K562 (cell line): Measurements from ENCODE around the gene OGT. TPM values are rescaled to one million over a fixed set of nuclear protein-coding genes. Genes with fewer than 3 reads are reported as not detected.

Experiments used
- BRF1 ChIP-seq: IDR thresholded peaks from 3 replicates; pipeline ENCODE4 v1.6.1; 2011; ENCODE audit warnings: borderline replicate concordance, mild to moderate bottlenecking; ENCODE audit not compliant: insufficient read length; ENCODE audit errors: extremely low read depth
- ETS2 ChIP-seq: IDR thresholded peaks from 2 replicates; pipeline ENCODE4 v1.6.1; 2016; ENCODE audit warnings: borderline replicate concordance, missing genetic modification characterization, mild to moderate bottlenecking, moderate library complexity, missing compliant biosample characterization; ENCODE audit not compliant: poor library complexity, severe bottlenecking
- FOSL1 ChIP-seq: fragments of 200-800 bp; sonication (Bioruptor generic); conservative IDR thresholded peaks from 2 replicates; pipeline ENCODE4 v1.6.1; 2016; ENCODE audit warnings: missing genetic modification characterization, missing compliant biosample characterization
- ZNF133 ChIP-seq: fragments of 250-450 bp; sonication (Bioruptor Pico); IDR thresholded peaks from 2 replicates; pipeline ENCODE4 v1.4.0; 2020; ENCODE audit warnings: mild to moderate bottlenecking
- polyA plus RNA-seq, 8 experiments: library from polyadenylated mRNA; depleted of rRNA in 4 of 8; stranded (reverse) in 5 of 8; unstranded in 3 of 8; fragments of >200 nt; fragmentation: Nextera tagmentation in 2 of 8; fragmentation: Illumina TruSeq in 1 of 8; extraction: Ambion mirVana in 2 of 8; extraction: Trizol in 1 of 8; gene quantifications; 2 replicates each; pipeline versions ENCODE4 v1.2.1 to v1.2.3, GENCODE V29; 2011 to 2014; ENCODE audit warnings: inconsistent platforms in 1 of 8, missing spikeins in 1 of 8
- total RNA-seq, 7 experiments: library from RNA; depleted of rRNA in 6 of 7; stranded (reverse); fragments of >200 nt in 6 of 7; fragmentation: Illumina TruSeq in 2 of 7; extraction: Trizol in 2 of 7; gene quantifications; 2 replicates each; pipeline versions ENCODE4 v1.2.1 to v1.2.3, GENCODE V29; 2011 to 2021; ENCODE audit warnings: low replicate concordance in 1 of 7
- TF ChIP-seq, protein P1 (sequence below): fragments of 450-650 bp; IDR thresholded peaks from 2 replicates; pipeline ENCODE4 v1.6.1; 2014; ENCODE audit warnings: low read depth, mild to moderate bottlenecking, moderate library complexity, borderline replicate concordance
- TF ChIP-seq, protein P2 (sequence below): sonication (generic); formaldehyde crosslinking; IDR thresholded peaks from 2 replicates; pipeline ENCODE4 v1.8.1; 2023; ENCODE audit warnings: mild to moderate bottlenecking, missing genetic modification reagents
- TF ChIP-seq, protein P3 (sequence below): sonication (generic); formaldehyde crosslinking; IDR thresholded peaks from 2 replicates; pipeline ENCODE4 v1.5.0; 2020; ENCODE audit warnings: missing genetic modification reagents

Gene OGT
- total and polyA plus RNA-seq, 9 of the 15 experiments (the other 6 are each of a cell fraction or from before 2014, with no cell fraction given), result 38.9 to 347 (median 117) TPM

DNA sequence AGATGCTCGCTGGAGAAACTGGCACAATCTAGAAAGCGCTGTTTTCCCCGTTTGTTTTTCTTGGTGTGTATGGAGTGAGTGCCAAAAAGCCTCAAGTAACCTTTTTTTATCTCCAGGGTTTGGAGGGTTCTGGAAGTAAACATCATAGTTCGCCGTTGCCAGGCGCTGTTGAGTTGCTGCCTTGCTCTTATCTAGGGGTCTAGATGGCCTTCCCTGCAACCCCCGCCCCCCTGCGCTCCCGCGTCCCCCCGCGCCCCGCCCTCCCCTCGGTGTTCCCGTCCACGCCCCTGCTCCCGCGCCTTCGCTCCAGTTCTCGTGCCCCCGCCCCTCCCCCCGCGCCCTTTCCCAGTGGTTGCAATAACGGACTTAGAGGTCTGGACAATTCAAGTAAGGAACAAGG is 44.8 kb downstream of the OGT start (continued):
- no peak for TF ChIP-seq ZNF133 (CRISPR knock-in tag)
- TF ChIP-seq ETS2 (tag), result no peak
- TF ChIP-seq BRF1, result no peak
- TF ChIP-seq FOSL1 (tag), result no peak
- TF ChIP-seq, protein P1, sequence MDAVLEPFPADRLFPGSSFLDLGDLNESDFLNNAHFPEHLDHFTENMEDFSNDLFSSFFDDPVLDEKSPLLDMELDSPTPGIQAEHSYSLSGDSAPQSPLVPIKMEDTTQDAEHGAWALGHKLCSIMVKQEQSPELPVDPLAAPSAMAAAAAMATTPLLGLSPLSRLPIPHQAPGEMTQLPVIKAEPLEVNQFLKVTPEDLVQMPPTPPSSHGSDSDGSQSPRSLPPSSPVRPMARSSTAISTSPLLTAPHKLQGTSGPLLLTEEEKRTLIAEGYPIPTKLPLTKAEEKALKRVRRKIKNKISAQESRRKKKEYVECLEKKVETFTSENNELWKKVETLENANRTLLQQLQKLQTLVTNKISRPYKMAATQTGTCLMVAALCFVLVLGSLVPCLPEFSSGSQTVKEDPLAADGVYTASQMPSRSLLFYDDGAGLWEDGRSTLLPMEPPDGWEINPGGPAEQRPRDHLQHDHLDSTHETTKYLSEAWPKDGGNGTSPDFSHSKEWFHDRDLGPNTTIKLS, result no peak
- TF ChIP-seq, protein P2, sequence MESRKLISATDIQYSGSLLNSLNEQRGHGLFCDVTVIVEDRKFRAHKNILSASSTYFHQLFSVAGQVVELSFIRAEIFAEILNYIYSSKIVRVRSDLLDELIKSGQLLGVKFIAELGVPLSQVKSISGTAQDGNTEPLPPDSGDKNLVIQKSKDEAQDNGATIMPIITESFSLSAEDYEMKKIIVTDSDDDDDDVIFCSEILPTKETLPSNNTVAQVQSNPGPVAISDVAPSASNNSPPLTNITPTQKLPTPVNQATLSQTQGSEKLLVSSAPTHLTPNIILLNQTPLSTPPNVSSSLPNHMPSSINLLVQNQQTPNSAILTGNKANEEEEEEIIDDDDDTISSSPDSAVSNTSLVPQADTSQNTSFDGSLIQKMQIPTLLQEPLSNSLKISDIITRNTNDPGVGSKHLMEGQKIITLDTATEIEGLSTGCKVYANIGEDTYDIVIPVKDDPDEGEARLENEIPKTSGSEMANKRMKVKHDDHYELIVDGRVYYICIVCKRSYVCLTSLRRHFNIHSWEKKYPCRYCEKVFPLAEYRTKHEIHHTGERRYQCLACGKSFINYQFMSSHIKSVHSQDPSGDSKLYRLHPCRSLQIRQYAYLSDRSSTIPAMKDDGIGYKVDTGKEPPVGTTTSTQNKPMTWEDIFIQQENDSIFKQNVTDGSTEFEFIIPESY, result no peak
- TF ChIP-seq, protein P3, sequence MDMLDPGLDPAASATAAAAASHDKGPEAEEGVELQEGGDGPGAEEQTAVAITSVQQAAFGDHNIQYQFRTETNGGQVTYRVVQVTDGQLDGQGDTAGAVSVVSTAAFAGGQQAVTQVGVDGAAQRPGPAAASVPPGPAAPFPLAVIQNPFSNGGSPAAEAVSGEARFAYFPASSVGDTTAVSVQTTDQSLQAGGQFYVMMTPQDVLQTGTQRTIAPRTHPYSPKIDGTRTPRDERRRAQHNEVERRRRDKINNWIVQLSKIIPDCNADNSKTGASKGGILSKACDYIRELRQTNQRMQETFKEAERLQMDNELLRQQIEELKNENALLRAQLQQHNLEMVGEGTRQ, result no peak
- TF ChIP-seq, all 486 proteins: peak for 0
